OCI-LY7 (cell line): ENCODE measurements around the gene TDRD9. TPM values are rescaled to one million over a fixed set of nuclear protein-coding genes. Genes with fewer than 3 reads are reported as not detected.

ENCODE experiments used
- BruUV-seq: library from RNA; stranded (reverse); fragments of 400-500 nt; replicated peaks from 2 replicates; lab custom pipeline; 2021; lab: Mats Ljungman, UMichigan
- CTCF ChIA-PET: fragments of 300-600 bp; sonication (Branson Sonifier 250); formaldehyde crosslinking; loops from one replicate; lab custom pipeline; 2022; ENCODE audit warnings: antibody characterized with exemption; ENCODE audit not compliant: unreplicated experiment; lab: Charles Lee
- POLR2A ChIA-PET: fragments of 300-600 bp; sonication (Branson Sonifier 250); formaldehyde crosslinking; loops from one replicate; lab custom pipeline; 2022; ENCODE audit warnings: antibody characterized with exemption; lab: Charles Lee
- DNase-seq: peaks from one replicate; pipeline ENCODE4 v3.0.0-alpha.2; 2015; ENCODE audit warnings: low spot score
- H2AFZ ChIP-seq: fragments of 200-600 bp; sonication (generic), shearing (Covaris generic); 2 replicates; pipeline ENCODE4 v1.6.1; 2014; ENCODE audit warnings: mild to moderate bottlenecking, antibody characterized with exemption, low read length, moderate library complexity
- H3K27ac ChIP-seq: fragments of 200-600 bp; sonication (generic); 2 replicates; pipeline ENCODE4 v1.5.1; 2014; ENCODE audit warnings: mixed run types, low read depth, mild to moderate bottlenecking, moderate library complexity, low read length, inconsistent platforms; ENCODE audit not compliant: poor library complexity, severe bottlenecking
- H3K36me3 ChIP-seq: fragments of 200-600 bp; sonication (generic); 2 replicates; pipeline ENCODE4 v1.6.1; 2014; ENCODE audit warnings: mild to moderate bottlenecking, antibody characterized with exemption, low read length, moderate library complexity, mixed read lengths; ENCODE audit not compliant: insufficient read depth
- H3K4me1 ChIP-seq: fragments of 200-600 bp; sonication (generic); 2 replicates; pipeline ENCODE4 v1.5.1; 2014; ENCODE audit warnings: mild to moderate bottlenecking, low read length; ENCODE audit not compliant: insufficient read depth, poor library complexity, severe bottlenecking
- H3K4me2 ChIP-seq: fragments of 200-600 bp; sonication (generic); 2 replicates; pipeline ENCODE4 v1.6.1; 2014; ENCODE audit warnings: mild to moderate bottlenecking, low read length
- H3K4me3 ChIP-seq: fragments of 200-600 bp; sonication (generic); 2 replicates; pipeline ENCODE4 v1.5.1; 2014; ENCODE audit warnings: mild to moderate bottlenecking, low read depth, low read length; ENCODE audit not compliant: poor library complexity, severe bottlenecking
- H3K79me2 ChIP-seq: fragments of 200-600 bp; sonication (generic); 2 replicates; pipeline ENCODE4 v1.6.1; 2016; ENCODE audit warnings: low read depth, mild to moderate bottlenecking, low read length, moderate library complexity, mixed read lengths; ENCODE audit not compliant: insufficient read depth
- H3K9me2 ChIP-seq: fragments of 200-600 bp; sonication (generic); 2 replicates; pipeline ENCODE4 v1.6.1; 2016; ENCODE audit warnings: mild to moderate bottlenecking, low read length, mixed read lengths; ENCODE audit not compliant: insufficient read depth
- H3K9me3 ChIP-seq: fragments of 200-600 bp; sonication (generic); 2 replicates; pipeline ENCODE4 v1.6.1; 2014; ENCODE audit warnings: mild to moderate bottlenecking, mixed run types, low read length, mixed read lengths
- H4K20me1 ChIP-seq: fragments of 200-600 bp; sonication (generic); 2 replicates; pipeline ENCODE4 v1.6.1; 2014; ENCODE audit warnings: mild to moderate bottlenecking, antibody characterized with exemption, low read length, moderate library complexity, mixed read lengths; ENCODE audit not compliant: insufficient read depth
- EZH2phosphoT487 ChIP-seq: fragments of 200-600 bp; sonication (generic); IDR thresholded peaks from 2 replicates; pipeline ENCODE4 v1.6.1; 2018; ENCODE audit warnings: low read depth, borderline replicate concordance, mild to moderate bottlenecking, mixed run types, antibody characterized with exemption, low read length, moderate library complexity, mixed read lengths
- intact Hi-C: fragments of 100-400 bp; cut with micrococcal nuclease; formaldehyde crosslinking; loops from one replicate; pipeline ENCODE4 v1.10.0; 2022; ENCODE audit not compliant: unreplicated experiment
- total RNA-seq, 2 experiments: library from RNA; depleted of rRNA in 1 of 2; stranded (reverse); fragments of >200 nt in 1 of 2; shearing (Covaris generic) in 1 of 2; gene quantifications; 2 replicates each; pipeline ENCODE4 v1.2.3, GENCODE V29; 2014 to 2022
- TF ChIP-seq, protein P1 (sequence below): fragments of 200-600 bp; sonication (generic); conservative IDR thresholded peaks from 2 replicates; pipeline ENCODE4 v1.5.1; 2014; ENCODE audit warnings: mild to moderate bottlenecking, antibody characterized with exemption, low read length, moderate library complexity, mixed read lengths

The TDRD9 gene
- total RNA-seq, 2 experiments from 2014 or later, result not detected

DNA sequence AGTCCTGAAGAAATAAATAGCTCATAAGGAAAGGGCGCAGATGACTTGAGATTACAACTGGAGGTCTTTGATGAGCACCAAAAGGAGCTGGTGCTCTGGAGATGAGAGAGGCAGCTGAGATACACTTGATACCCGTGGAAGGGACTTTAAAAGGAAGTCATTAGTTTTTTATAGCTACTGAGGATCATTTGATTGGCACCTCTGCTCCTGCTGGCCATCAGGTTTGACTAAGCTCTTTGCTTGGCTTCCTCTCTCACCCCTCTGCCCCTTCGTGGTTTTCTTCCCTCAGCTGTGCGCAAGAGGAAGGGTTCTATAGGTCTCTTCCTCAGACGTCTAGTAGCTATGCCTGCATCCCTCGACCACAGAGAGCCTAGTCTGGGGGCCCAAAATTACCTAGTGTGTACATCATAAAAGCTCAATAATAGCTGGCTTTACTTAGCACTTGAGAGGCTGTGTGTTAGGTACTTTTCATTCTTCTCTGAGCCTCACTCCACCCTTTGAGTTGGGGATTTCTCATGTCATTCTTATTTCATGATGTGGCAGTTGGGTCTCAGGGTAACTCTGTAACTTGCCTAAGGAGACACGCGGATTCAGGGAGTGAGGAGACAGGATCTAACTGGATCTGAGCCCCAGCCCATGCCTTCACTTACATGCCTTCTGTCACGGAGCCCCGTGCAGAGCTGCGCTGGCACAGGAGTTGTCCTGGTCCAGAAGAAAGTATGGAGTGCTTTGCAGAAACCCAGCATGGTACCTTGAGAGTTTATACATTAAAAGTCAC lies 88.8 kb downstream of the TDRD9 start:
- Histone ChIP-seq H3K9me3 (no peaks in the 10 kb centered on the region), H3K27ac (no peak overlapping the region), H3K4me3 (no peak overlapping the region), H3K36me3 (no peaks in the 10 kb centered on the region), H2AFZ (no peak overlapping the region), H3K4me1 (no peaks in the 10 kb centered on the region), H3K4me2 (no peak overlapping the region), H3K9me2 (no peaks in the 10 kb centered on the region), H3K79me2 (no peaks in the 10 kb centered on the region), H4K20me1 (no peaks in the 10 kb centered on the region)
- TF ChIP-seq, protein P1, sequence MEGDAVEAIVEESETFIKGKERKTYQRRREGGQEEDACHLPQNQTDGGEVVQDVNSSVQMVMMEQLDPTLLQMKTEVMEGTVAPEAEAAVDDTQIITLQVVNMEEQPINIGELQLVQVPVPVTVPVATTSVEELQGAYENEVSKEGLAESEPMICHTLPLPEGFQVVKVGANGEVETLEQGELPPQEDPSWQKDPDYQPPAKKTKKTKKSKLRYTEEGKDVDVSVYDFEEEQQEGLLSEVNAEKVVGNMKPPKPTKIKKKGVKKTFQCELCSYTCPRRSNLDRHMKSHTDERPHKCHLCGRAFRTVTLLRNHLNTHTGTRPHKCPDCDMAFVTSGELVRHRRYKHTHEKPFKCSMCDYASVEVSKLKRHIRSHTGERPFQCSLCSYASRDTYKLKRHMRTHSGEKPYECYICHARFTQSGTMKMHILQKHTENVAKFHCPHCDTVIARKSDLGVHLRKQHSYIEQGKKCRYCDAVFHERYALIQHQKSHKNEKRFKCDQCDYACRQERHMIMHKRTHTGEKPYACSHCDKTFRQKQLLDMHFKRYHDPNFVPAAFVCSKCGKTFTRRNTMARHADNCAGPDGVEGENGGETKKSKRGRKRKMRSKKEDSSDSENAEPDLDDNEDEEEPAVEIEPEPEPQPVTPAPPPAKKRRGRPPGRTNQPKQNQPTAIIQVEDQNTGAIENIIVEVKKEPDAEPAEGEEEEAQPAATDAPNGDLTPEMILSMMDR, result no peak
- no peak for TF ChIP-seq EZH2phosphoT487
- intact Hi-C loops, result no loop called here
- CTCF ChIA-PET, result interaction anchor here (1.0 kb wide), 1 partner anchor 9 kb away, joined by 3 read pairs; no protein-coding TSS in a partner anchor
- DNase-seq, result no peak
- POLR2A ChIA-PET, result interaction anchor here (0.8 kb wide), 1 partner anchor 31 kb away, joined by 3 read pairs; no protein-coding TSS in a partner anchor
- no TSS peak for BruUV-seq

DNA sequence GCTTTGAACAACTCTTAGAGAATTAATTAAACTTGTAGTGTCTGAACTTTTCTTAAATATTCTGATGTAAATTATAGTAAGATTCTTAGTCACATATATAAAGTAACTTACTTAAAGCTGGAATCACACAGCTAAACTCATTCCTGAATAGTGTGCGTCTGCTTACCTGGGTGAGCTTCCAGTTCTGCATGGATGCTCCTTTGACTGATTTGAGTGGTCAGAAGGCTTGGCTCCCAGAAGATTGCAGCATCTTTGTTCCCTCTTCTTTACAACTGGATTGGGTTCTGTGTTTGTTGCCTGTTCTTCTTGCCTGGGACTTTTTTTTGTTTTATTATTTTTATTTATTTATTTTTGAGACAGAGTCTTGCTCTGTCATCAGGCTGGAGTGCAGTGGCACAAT lies 90.8 kb downstream of the TDRD9 start:
- no peak overlapping the region for H3K4me2 ChIP-seq
- H3K9me3 ChIP-seq, result no peaks in the 10 kb centered on the region
- no peak for DNase-seq
- no peak overlapping the region for H3K27ac ChIP-seq
- no peak overlapping the region for H2AFZ ChIP-seq
- no peaks in the 10 kb centered on the region for H3K36me3 ChIP-seq
- H3K4me3 ChIP-seq, result no peak overlapping the region
- no TSS peak for BruUV-seq
- TF ChIP-seq, protein P1, result no peak
- TF ChIP-seq EZH2phosphoT487, result no peak
- CTCF ChIA-PET, result no interaction called here
- POLR2A ChIA-PET, result interaction anchor here (0.7 kb wide), 1 partner anchor 11 kb away, joined by 3 read pairs; no protein-coding TSS in a partner anchor
- H4K20me1 ChIP-seq, result no peaks in the 10 kb centered on the region
- intact Hi-C loops, result no loop called here
- H3K9me2 ChIP-seq, result no peaks in the 10 kb centered on the region
- no peaks in the 10 kb centered on the region for H3K79me2 ChIP-seq
- H3K4me1 ChIP-seq, result no peaks in the 10 kb centered on the region

DNA sequence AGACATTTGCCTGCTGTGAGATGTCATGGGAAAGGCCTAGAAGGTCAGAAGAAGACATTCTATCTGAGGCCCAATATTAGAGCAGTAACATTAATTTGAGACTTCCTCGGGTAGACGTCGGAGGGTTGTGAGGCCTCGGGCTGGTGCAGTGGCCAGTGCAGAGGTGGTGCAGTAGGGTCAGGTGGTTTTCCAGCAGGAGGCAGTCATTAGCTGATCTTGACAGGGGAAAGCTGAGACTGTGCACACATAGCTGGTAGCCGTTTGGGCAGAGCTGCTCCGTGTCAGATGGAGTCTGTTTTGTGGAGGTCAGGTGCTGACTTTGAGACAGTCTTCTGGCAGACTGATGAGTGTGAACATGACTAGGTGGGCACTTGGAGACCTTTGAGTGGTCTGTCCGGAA lies 91.5 kb downstream of the TDRD9 start:
- intact Hi-C loops, result no loop called here
- no peak for DNase-seq
- Histone ChIP-seq H3K27ac (no peak overlapping the region), H3K9me3 (no peaks in the 10 kb centered on the region), H3K4me1 (no peaks in the 10 kb centered on the region), H3K36me3 (no peaks in the 10 kb centered on the region), H3K4me2 (no peak overlapping the region), H3K79me2 (no peaks in the 10 kb centered on the region), H2AFZ (no peak overlapping the region), H3K9me2 (no peaks in the 10 kb centered on the region), H4K20me1 (no peaks in the 10 kb centered on the region), H3K4me3 (no peak overlapping the region)
- ChIA-PET CTCF (no interaction called here), POLR2A (no interaction called here)
- no TSS peak for BruUV-seq
- TF ChIP-seq EZH2phosphoT487, result no peak
- TF ChIP-seq, protein P1, result no peak
